Measurements from ENCODE around the gene SENP8.

DNA sequence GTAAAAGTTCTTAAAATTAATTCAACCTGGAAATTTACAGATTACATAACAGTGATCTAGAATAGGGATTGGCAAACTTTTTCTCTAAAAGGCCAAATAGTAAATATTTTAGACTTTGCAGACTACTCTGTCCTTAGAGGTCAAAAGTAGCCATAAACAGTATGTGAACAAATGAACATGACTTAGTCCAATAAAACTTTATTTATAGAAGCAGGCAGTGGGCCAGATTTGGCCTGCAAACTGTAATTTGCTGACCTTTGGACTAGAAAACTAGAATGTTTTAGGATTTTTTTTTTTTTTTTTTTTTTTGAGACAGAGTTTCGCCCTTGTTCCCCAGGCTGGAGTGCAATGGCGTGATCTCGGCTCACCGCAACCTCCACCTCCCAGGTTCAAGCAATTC is 12.1 kb downstream of the SENP8 start:
- TF ChIP-seq, protein P1, sequence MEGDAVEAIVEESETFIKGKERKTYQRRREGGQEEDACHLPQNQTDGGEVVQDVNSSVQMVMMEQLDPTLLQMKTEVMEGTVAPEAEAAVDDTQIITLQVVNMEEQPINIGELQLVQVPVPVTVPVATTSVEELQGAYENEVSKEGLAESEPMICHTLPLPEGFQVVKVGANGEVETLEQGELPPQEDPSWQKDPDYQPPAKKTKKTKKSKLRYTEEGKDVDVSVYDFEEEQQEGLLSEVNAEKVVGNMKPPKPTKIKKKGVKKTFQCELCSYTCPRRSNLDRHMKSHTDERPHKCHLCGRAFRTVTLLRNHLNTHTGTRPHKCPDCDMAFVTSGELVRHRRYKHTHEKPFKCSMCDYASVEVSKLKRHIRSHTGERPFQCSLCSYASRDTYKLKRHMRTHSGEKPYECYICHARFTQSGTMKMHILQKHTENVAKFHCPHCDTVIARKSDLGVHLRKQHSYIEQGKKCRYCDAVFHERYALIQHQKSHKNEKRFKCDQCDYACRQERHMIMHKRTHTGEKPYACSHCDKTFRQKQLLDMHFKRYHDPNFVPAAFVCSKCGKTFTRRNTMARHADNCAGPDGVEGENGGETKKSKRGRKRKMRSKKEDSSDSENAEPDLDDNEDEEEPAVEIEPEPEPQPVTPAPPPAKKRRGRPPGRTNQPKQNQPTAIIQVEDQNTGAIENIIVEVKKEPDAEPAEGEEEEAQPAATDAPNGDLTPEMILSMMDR (conservative IDR thresholded peaks at IDR 0.05; ENCODE audit: low read length) = no peak
- no peak for TF ChIP-seq EZH2phosphoT487 (IDR thresholded peaks at IDR 0.05; ENCODE audit: borderline replicate concordance)

All from Loucy (cell line).